Lower lobe of right lung (tissue), 2 donors: ENCODE measurements around the gene ARMH4. TPM values are rescaled to one million over a fixed set of nuclear protein-coding genes. Genes with fewer than 3 reads are reported as not detected.

Experiments
- ATAC-seq, 2 donors: fragments of 200-7000 bp; cut with Tn5 transposase; one replicate each; pipeline ENCODE4 v1.9.1; 2020 to 2022; ENCODE audit warnings: mild to moderate bottlenecking in 2 of 2, moderate library complexity in 2 of 2
- DNase-seq: peaks from one replicate; pipeline ENCODE4 v3.0.0-alpha.2; 2020
- H3K27ac ChIP-seq: fragments of 200-600 bp; one replicate; pipeline ENCODE4 v1.8.0; 2022
- H3K27me3 ChIP-seq: fragments of 200-600 bp; one replicate; pipeline ENCODE4 v1.8.0; 2022; ENCODE audit warnings: low read depth
- H3K36me3 ChIP-seq: fragments of 200-600 bp; one replicate; pipeline ENCODE4 v1.8.0; 2022; ENCODE audit warnings: mild to moderate bottlenecking
- H3K4me1 ChIP-seq: fragments of 200-600 bp; one replicate; pipeline ENCODE4 v1.8.0; 2022
- H3K4me3 ChIP-seq: fragments of 200-600 bp; one replicate; pipeline ENCODE4 v1.8.0; 2022; ENCODE audit warnings: mild to moderate bottlenecking
- H3K9me3 ChIP-seq: fragments of 200-600 bp; one replicate; pipeline ENCODE4 v1.8.0; 2022
- intact Hi-C: fragments of 100-400 bp; cut with DNase I; formaldehyde crosslinking; loops from one replicate; pipeline ENCODE4 v1.11.0; 2022
- long read RNA-seq: library from polyadenylated mRNA; unstranded; transcript quantifications from one replicate; pipeline ENCODE4 v2.0.0, GENCODE V29; 2021
- total RNA-seq: library from RNA; stranded (reverse); fragmentation: NEBNext Ultra II Directional; extraction: Animal tissue kit (Norgen Biotek cat#: 25700); gene quantifications from one replicate; pipeline ENCODE4 v1.2.1, GENCODE V29; 2021
- TF ChIP-seq, protein P1 (sequence below): fragments of 200-600 bp; IDR thresholded peaks from one replicate; pipeline ENCODE4 v1.8.0; 2022; ENCODE audit warnings: antibody characterized with exemption, mild to moderate bottlenecking
- donor health status: DM: no; HTN: yes; CAD: no; lungs with severe emphysema.

ARMH4 gene, protein sequence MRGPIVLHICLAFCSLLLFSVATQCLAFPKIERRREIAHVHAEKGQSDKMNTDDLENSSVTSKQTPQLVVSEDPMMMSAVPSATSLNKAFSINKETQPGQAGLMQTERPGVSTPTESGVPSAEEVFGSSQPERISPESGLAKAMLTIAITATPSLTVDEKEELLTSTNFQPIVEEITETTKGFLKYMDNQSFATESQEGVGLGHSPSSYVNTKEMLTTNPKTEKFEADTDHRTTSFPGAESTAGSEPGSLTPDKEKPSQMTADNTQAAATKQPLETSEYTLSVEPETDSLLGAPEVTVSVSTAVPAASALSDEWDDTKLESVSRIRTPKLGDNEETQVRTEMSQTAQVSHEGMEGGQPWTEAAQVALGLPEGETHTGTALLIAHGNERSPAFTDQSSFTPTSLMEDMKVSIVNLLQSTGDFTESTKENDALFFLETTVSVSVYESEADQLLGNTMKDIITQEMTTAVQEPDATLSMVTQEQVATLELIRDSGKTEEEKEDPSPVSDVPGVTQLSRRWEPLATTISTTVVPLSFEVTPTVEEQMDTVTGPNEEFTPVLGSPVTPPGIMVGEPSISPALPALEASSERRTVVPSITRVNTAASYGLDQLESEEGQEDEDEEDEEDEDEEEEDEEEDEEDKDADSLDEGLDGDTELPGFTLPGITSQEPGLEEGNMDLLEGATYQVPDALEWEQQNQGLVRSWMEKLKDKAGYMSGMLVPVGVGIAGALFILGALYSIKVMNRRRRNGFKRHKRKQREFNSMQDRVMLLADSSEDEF
- 2.1 TPM for total RNA-seq
- long read RNA-seq, full-length matches to known transcripts = 2 of 21 reads
- long read RNA-seq, partial matches to known transcripts = 1 of 21 reads
- long read RNA-seq, other reads (novel, unspliced or antisense) = 18 of 21 reads

DNA sequence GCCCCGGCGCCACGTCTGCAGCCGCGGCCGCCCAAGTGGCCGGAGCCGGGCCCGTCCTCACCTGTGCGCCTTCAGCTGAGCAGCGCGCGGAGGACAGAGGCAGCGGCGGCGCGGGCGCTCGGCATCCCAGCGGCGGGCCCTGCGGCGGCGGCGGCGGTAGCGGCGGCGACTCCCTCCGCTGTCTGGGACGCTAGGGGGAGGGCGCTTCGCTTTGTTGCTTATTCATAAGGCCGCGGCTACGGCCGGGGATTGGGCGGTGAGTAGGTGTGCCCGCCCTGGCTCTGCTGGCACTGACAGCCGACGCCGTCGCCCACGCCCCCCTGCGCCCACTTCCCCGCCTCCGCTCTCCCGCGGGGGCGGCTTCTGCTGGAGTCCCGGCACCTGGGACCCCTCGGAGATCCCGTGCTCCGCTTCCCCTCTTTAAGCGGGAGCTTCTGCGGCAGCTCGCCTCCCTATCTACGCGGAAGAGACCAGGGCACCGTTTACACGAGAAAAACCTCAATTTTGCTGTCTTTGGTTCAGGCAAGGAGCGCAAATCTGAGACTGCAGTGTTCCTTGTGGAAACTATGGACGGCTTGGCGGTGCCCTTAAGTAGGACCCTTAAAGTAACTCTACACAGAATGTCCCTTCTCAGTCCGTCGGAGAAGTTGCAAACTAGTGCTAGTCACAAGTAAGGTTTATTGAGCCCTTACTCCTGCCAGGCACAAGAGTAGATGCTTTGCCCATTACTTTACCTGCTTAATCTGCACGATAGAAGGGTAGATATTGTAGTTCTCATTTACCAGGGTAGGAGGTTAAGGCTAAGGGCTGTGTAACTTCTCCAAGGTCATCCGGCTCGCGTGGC lies at the start of gene ARMH4:
Gene ARMH4, minus strand, starts transcription at position 200 of the 844 bp plus-strand sequence. CDS start 12,855 bp downstream, outside the sequence.
- intact Hi-C loops = no loop called here
- TF ChIP-seq, protein P1, sequence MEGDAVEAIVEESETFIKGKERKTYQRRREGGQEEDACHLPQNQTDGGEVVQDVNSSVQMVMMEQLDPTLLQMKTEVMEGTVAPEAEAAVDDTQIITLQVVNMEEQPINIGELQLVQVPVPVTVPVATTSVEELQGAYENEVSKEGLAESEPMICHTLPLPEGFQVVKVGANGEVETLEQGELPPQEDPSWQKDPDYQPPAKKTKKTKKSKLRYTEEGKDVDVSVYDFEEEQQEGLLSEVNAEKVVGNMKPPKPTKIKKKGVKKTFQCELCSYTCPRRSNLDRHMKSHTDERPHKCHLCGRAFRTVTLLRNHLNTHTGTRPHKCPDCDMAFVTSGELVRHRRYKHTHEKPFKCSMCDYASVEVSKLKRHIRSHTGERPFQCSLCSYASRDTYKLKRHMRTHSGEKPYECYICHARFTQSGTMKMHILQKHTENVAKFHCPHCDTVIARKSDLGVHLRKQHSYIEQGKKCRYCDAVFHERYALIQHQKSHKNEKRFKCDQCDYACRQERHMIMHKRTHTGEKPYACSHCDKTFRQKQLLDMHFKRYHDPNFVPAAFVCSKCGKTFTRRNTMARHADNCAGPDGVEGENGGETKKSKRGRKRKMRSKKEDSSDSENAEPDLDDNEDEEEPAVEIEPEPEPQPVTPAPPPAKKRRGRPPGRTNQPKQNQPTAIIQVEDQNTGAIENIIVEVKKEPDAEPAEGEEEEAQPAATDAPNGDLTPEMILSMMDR = peak; percentile 33
- DNase-seq = peak; percentile 89
- no peaks in the 10 kb centered on the region for H3K36me3 ChIP-seq
- H3K4me3 ChIP-seq = peak within 1 kb of the TSS; percentile 84
- H3K27ac ChIP-seq = peak within 1 kb of the TSS; percentile 64
- H3K27me3 ChIP-seq = peaks cover 20% of the 10 kb centered on the region
- peak; percentile 96 to 99 for ATAC-seq
- peaks cover 7% of the 10 kb centered on the region for H3K4me1 ChIP-seq
- H3K9me3 ChIP-seq = no peaks in the 10 kb centered on the region

GRCh38 chr14:58200846-58201245 lies 48.8 kb upstream of the ARMH4 start:
- Histone ChIP-seq H3K27me3 (no peaks in the 10 kb centered on the region), H3K4me1 (peaks cover 20% of the 10 kb centered on the region), H3K27ac (peak overlapping the region; percentile 95), H3K36me3 (peaks cover 25% of the 10 kb centered on the region), H3K9me3 (no peaks in the 10 kb centered on the region), H3K4me3 (peak overlapping the region; percentile 89)
- intact Hi-C loops = no loop called here
- no peak for ATAC-seq
- TF ChIP-seq, protein P1 = no peak
- no peak for DNase-seq

DNA sequence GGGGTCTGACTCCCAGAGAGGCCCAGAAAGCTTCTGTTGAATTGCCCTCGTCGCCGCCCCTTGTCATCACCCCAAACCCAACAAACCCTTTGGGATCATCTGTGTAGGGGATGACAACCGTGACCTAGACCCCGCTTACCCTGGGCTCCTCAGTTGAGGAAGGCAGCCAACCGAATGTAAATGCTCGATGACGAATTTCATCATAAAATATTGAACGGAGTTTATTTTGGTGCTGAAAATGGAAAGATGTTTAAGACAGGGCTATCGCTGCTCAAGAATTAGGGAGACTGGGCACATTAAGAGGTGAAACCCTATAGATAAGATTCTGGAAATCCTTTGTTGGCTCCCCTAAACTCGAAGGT lies 48.4 kb upstream of the ARMH4 start:
- H3K36me3 ChIP-seq = peaks cover 25% of the 10 kb centered on the region
- peak overlapping the region; percentile 89 for H3K4me3 ChIP-seq
- H3K4me1 ChIP-seq = peaks cover 20% of the 10 kb centered on the region
- intact Hi-C loops = no loop called here
- TF ChIP-seq, protein P1 = no peak
- no peaks in the 10 kb centered on the region for H3K9me3 ChIP-seq
- no peaks in the 10 kb centered on the region for H3K27me3 ChIP-seq
- DNase-seq (no peak), ATAC-seq (peak; percentile 6 to 23)
- peak overlapping the region; percentile 95 for H3K27ac ChIP-seq

DNA sequence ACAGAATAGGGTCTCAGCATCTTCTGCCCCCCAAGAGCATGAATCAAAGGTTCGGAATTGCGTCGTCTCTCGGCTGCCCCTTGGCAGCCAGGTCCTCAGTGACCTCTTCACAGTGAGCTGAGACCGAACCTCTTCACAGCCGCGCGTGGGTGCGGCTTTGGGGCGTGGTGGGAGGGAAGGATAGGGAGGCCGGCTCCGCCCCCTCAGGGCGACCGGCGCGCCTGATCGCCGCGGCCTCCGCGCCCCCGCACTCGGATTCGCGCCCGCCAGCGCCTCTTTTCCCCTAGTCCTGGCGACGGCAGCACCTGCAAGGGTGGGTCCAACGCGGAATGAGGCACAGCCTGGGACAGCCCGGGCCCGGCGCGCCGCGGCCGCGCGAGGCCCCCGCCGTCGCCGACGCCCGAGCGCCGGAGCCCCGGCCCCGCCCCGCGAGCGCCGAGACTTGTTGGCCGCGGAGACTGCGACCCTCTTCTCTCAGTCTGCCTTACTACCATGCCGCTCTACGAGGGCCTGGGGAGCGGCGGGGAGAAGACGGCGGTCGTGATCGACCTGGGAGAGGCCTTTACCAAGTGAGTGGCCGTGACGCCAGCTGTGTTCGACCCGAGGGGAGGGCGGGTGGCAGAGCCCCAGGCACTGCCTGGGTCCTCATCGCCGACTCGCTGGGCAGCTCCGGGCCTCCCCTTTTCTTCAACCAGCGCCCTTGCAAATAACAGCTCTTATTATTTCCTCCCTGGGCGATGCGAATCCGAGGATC lies 47.9 kb upstream of the ARMH4 start, which contains the start of gene ACTR10:
Gene ACTR10, plus strand, starts transcription at position 424 of the 754 bp plus-strand sequence. Its CDS starts 69 bp downstream, at position 493.
- H3K36me3 ChIP-seq = peaks cover 20% of the 10 kb centered on the region
- ATAC-seq (peak; percentile 98), DNase-seq (peak; percentile 93)
- H3K27ac ChIP-seq = peak within 1 kb of the TSS; percentile 95
- TF ChIP-seq, protein P1 = no peak
- intact Hi-C loops = no loop called here
- H3K27me3 ChIP-seq = no peaks in the 10 kb centered on the region
- H3K9me3 ChIP-seq = no peaks in the 10 kb centered on the region
- H3K4me1 ChIP-seq = peaks cover 20% of the 10 kb centered on the region
- peak within 1 kb of the TSS; percentile 89 for H3K4me3 ChIP-seq
